ENCODE measurements around the gene SPSB1. TPM values are rescaled to one million over a fixed set of nuclear protein-coding genes. Genes with fewer than 3 reads are reported as not detected.

Gene SPSB1
- polyA plus RNA-seq, 2 donors: 14.4 to 20.9 TPM

DNA sequence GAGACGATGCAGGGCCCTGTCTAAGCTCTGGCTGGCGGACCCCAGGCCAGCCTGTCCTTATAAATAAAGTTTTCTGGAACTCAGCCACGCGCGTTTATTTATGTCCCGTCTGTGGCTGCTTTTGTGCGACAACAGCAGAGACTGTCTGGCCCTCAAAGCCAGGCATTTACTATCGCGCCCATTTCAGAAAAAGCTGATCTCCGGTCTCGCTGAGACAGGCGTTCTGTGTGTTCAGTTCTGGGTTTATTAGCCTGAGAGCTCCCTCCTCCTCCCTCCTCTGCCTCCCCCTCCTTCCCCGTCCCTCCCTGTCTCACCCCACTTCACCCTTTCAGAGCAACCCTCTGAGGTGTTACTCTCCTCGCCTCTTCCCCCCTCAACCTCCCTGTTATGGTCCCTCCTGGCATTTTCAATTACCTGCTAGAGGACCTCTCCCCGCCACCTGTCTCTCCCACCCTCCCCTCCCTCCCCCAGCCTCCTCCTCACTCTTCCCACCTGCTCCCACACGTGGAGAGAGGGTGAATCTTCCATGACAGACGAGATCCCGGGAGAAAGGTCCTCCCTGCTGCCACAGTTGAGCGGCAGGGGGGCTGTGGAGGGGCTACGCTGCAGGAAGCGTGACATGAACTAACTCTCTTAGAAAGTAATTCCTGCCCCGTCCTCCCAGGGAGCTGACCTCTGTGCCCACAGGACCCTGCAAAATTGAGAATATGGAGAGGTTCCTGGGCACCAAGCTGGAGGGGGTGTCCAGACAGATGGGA lies 59.9 kb downstream of the SPSB1 start:
- Histone ChIP-seq H3K9me3 (ENCODE audit: control insufficient read depth in 2 of 2, insufficient read depth in 1 of 2, low read depth in 1 of 2, low read length in 1 of 2) (no peaks in the 10 kb centered on the region), H3K4me1 (ENCODE audit: control insufficient read depth in 2 of 2, insufficient read depth in 2 of 2, low read length in 1 of 2) (peaks cover 10 to 20% of the 10 kb centered on the region in 2 donors), H3K36me3 (ENCODE audit: control insufficient read depth in 2 of 2, insufficient read depth in 2 of 2, low read length in 1 of 2) (peaks cover 5 to 23% of the 10 kb centered on the region in 2 donors), H3K27ac (ENCODE audit: low read depth in 2 of 2, low read length in 1 of 2) (no peak overlapping the region), H3K4me3 (ENCODE audit: low read depth in 1 of 2, low read length in 2 of 2) (no peak overlapping the region), H3K27me3 (ENCODE audit: control insufficient read depth in 1 of 2, insufficient read depth in 2 of 2, low read length in 2 of 2) (no peaks in the 10 kb centered on the region)
- WGBS, 2 donors: 71 to 74% methylated on average over 22 of the region's 22 CpGs

DNA sequence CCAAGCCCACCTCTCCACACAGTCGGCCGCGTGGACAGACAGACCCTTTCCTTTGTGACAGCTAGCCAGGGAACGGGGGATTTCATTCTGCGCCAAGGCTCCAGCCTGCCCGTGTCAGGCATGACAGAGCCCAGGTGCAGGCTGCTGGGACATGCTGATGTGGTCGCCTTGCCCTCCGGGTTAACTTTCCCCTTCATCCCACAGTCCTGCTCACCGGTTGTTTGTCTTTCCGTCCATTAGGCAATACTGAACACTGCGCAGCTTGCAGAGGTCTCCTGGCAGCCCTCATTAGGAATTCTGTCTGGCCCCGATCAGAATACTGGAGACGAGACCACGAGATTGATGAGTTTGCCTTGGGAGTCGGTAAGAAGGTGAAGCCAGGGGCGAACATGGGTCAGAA lies 62.8 kb downstream of the SPSB1 start:
- WGBS, 2 donors: 84 to 88% methylated on average over 16 of the region's 16 CpGs

DNA sequence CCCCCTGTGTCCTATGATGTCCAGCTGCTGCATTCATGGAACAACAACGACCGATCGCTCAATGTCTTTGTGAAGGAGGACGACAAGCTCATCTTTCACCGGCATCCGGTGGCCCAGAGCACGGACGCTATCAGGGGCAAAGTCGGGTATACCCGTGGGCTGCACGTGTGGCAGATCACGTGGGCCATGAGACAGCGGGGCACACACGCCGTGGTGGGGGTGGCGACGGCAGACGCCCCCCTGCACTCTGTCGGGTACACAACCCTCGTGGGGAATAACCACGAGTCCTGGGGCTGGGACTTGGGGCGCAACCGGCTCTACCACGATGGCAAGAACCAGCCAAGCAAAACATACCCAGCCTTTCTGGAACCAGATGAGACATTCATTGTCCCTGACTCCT lies 63.3 kb downstream of the SPSB1 start:
- H3K9me3 ChIP-seq (ENCODE audit: control insufficient read depth in 2 of 2, insufficient read depth in 1 of 2, low read depth in 1 of 2, low read length in 1 of 2): no peaks in the 10 kb centered on the region
- 88 to 92% methylated on average over 24 of the region's 24 CpGs for WGBS, 2 donors
- no peak overlapping the region for H3K27ac ChIP-seq (ENCODE audit: low read depth in 2 of 2, low read length in 1 of 2)
- H3K4me3 ChIP-seq (ENCODE audit: low read depth in 1 of 2, low read length in 2 of 2): no peak overlapping the region
- no peaks in the 10 kb centered on the region for H3K27me3 ChIP-seq (ENCODE audit: control insufficient read depth in 1 of 2, insufficient read depth in 2 of 2, low read length in 2 of 2)
- peaks cover 5 to 40% of the 10 kb centered on the region in 2 donors for H3K36me3 ChIP-seq (ENCODE audit: control insufficient read depth in 2 of 2, insufficient read depth in 2 of 2, low read length in 1 of 2)
- H3K4me1 ChIP-seq (ENCODE audit: control insufficient read depth in 2 of 2, insufficient read depth in 2 of 2, low read length in 1 of 2): peaks cover 5 to 12% of the 10 kb centered on the region in 2 donors

More for the DNA sequence above, 62.8 kb downstream of the SPSB1 start:
- Histone ChIP-seq H3K4me1 (ENCODE audit: control insufficient read depth in 2 of 2, insufficient read depth in 2 of 2, low read length in 1 of 2) (peaks cover 8 to 16% of the 10 kb centered on the region in 2 donors), H3K4me3 (ENCODE audit: low read depth in 1 of 2, low read length in 2 of 2) (no peak overlapping the region), H3K27me3 (ENCODE audit: control insufficient read depth in 1 of 2, insufficient read depth in 2 of 2, low read length in 2 of 2) (no peaks in the 10 kb centered on the region), H3K9me3 (ENCODE audit: control insufficient read depth in 2 of 2, insufficient read depth in 1 of 2, low read depth in 1 of 2, low read length in 1 of 2) (no peaks in the 10 kb centered on the region), H3K36me3 (ENCODE audit: control insufficient read depth in 2 of 2, insufficient read depth in 2 of 2, low read length in 1 of 2) (peaks cover 5 to 38% of the 10 kb centered on the region in 2 donors), H3K27ac (ENCODE audit: low read depth in 2 of 2, low read length in 1 of 2) (no peak overlapping the region)

DNA sequence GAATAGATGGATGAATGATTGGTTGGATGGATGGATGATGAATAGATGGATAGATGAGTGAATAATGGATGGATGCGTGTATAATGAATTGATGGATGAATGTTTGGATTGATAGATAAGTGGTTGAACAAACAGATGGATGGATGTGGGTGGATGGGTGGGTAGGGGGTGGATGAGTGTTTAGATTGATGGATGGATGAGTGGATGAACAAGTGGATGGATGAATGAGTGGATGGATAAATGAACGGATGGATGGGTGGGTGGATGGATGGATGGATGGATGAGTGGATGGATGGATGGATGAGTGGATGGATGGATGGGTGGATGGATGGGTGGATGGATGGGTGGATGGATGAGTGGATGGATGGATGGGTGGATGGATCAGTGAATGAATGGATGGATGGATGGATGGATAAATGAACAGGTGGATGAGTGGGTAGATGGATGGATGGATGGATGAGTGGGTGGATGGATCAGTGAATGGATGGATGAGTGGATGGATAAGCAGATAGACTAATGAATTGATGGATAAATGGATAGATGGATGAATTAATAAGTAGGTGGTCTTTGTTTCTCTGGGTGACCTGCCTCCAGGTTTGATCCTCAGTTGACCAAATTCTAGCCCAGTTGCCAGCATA lies 64.3 kb downstream of the SPSB1 start:
- Histone ChIP-seq H3K4me3 (ENCODE audit: low read depth in 1 of 2, low read length in 2 of 2) (no peak overlapping the region), H3K27me3 (ENCODE audit: control insufficient read depth in 1 of 2, insufficient read depth in 2 of 2, low read length in 2 of 2) (no peaks in the 10 kb centered on the region), H3K36me3 (ENCODE audit: control insufficient read depth in 2 of 2, insufficient read depth in 2 of 2, low read length in 1 of 2) (peaks cover 5 to 45% of the 10 kb centered on the region in 2 donors), H3K27ac (ENCODE audit: low read depth in 2 of 2, low read length in 1 of 2) (no peak overlapping the region), H3K9me3 (ENCODE audit: control insufficient read depth in 2 of 2, insufficient read depth in 1 of 2, low read depth in 1 of 2, low read length in 1 of 2) (no peaks in the 10 kb centered on the region), H3K4me1 (ENCODE audit: control insufficient read depth in 2 of 2, insufficient read depth in 2 of 2, low read length in 1 of 2) (peaks cover 5 to 6% of the 10 kb centered on the region in 2 donors)
- WGBS, 2 donors: 94 to 95% methylated on average over 2 of the region's 2 CpGs

DNA sequence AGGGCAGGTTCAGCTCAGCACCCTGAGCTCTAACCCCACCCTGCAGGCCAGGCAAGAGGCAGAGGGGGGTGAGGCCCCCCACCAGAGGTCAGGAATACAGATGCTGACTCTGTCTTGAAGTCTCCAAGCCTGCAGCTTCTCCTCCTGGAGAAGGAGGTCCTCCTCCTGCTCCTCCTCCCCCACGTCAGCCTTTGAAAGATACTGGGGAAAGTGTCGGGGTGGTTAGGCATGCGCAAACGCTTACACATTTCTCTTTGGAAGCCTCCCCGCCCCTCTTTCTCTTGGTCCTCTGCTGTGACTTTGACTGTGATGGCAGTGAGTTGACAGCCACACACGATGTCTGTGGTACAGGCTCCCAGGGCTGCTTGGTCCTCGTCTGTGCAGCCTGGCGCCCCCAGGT lies 65.3 kb downstream of the SPSB1 start:
- Histone ChIP-seq H3K27ac (ENCODE audit: low read depth in 2 of 2, low read length in 1 of 2) (no peak overlapping the region), H3K36me3 (ENCODE audit: control insufficient read depth in 2 of 2, insufficient read depth in 2 of 2, low read length in 1 of 2) (peaks cover 5 to 45% of the 10 kb centered on the region in 2 donors), H3K4me1 (ENCODE audit: control insufficient read depth in 2 of 2, insufficient read depth in 2 of 2, low read length in 1 of 2) (peaks cover 0 to 8% of the 10 kb centered on the region in 2 donors), H3K9me3 (ENCODE audit: control insufficient read depth in 2 of 2, insufficient read depth in 1 of 2, low read depth in 1 of 2, low read length in 1 of 2) (no peaks in the 10 kb centered on the region), H3K4me3 (ENCODE audit: low read depth in 1 of 2, low read length in 2 of 2) (no peak overlapping the region), H3K27me3 (ENCODE audit: control insufficient read depth in 1 of 2, insufficient read depth in 2 of 2, low read length in 2 of 2) (no peaks in the 10 kb centered on the region)
- WGBS, 2 donors: 89 to 90% methylated on average over 8 of the region's 8 CpGs

DNA sequence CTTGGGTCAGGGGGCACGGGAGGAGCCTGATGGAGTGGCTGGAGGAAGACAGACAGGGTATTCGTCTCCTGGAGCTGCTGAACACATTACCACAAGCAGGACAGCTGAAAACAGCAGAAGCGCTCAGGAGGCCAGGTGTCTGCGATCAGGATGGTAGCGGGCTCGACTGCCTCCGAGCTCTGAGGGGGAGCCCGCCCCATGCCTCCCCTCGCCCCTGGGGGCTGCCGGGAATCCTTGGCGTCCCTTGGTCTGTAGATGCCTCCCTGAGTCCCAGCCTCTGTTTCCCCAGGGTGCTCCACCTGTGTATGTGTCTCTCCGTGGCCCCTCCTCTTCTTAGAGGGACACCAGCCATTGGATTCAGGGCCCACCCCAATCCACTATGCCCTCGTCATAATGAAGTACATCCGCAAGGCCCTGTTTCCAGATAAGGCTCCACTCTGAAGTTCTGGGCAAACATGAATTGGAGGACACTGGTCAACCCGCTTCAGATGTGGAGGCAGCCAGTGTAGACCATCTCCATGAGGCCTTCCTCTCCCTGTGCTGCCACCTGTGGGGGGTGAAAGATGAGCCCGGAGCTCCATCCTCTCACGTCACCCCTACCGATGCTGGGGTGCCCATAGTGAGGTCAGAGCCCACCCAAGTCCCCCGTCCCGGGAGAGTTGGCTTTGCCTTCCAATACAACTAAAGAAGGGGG lies 67.8 kb downstream of the SPSB1 start:
- no peaks in the 10 kb centered on the region for H3K27me3 ChIP-seq (ENCODE audit: control insufficient read depth in 1 of 2, insufficient read depth in 2 of 2, low read length in 2 of 2)
- H3K4me1 ChIP-seq (ENCODE audit: control insufficient read depth in 2 of 2, insufficient read depth in 2 of 2, low read length in 1 of 2): peaks cover 0 to 13% of the 10 kb centered on the region in 2 donors
- H3K4me3 ChIP-seq (ENCODE audit: low read depth in 1 of 2, low read length in 2 of 2): no peak overlapping the region
- no peak overlapping the region for H3K27ac ChIP-seq (ENCODE audit: low read depth in 2 of 2, low read length in 1 of 2)
- no peaks in the 10 kb centered on the region for H3K9me3 ChIP-seq (ENCODE audit: control insufficient read depth in 2 of 2, insufficient read depth in 1 of 2, low read depth in 1 of 2, low read length in 1 of 2)
- peaks cover 5 to 37% of the 10 kb centered on the region in 2 donors for H3K36me3 ChIP-seq (ENCODE audit: control insufficient read depth in 2 of 2, insufficient read depth in 2 of 2, low read length in 1 of 2)
- 88 to 92% methylated on average over 20 of the region's 20 CpGs for WGBS, 2 donors

DNA sequence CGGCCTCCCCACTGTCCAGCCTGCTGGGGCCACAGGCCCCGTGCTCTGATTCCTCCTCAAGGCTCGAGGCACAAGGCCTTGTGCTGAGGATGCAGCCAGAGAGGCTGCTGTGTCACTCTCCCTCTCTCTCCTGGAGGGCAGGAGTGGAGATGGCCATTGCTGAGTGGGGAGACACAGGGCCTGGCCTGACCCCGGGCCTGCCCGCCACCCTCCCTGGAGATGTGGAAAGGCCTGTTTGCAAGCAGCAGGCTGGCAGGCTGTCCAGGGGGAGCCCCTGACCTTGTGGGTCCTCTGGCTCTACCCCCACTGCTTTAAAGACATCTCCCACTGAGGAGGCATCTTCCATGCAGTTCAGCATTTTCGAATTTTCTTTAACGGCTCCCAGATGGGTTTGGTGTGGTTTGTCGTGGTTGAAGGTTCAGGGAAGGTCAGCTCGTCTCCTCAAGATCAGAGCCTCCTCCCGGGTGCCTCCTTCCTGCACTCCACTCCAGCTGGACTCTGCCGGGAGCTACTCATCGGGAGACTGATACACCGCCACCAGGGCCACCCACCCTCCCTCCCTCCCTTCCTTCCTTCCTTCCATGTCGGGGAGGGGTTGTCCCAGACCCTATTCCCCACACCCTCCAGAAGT lies 69.1 kb downstream of the SPSB1 start:
- 67 to 68% methylated on average over 14 of the region's 14 CpGs for WGBS, 2 donors
- Histone ChIP-seq H3K27ac (ENCODE audit: low read depth in 2 of 2, low read length in 1 of 2) (peak overlapping the region in 1 of 2 donors; percentile 3), H3K36me3 (ENCODE audit: control insufficient read depth in 2 of 2, insufficient read depth in 2 of 2, low read length in 1 of 2) (peaks cover 0 to 27% of the 10 kb centered on the region in 2 donors)

DNA sequence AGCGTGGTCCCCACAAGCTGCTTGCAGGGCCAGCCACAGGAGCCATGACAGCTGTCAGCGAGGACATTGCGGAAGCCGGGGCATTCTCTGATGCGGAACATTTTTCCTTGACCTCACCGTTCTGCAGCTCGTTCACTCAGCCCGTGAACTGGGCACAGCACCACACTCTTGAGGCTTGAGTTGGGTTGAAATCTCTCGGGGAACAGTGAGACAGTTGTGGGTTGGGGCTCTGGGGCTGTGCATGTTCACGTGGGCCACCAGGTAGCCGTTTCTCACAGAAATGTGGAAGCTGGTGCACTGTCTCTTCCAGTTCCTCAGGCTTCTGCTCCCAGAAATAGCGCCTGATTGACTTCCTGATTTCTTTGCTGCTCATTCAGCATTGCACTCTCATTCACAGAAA lies 69.8 kb downstream of the SPSB1 start:
- Histone ChIP-seq H3K9me3 (ENCODE audit: control insufficient read depth in 2 of 2, insufficient read depth in 1 of 2, low read depth in 1 of 2, low read length in 1 of 2) (no peaks in the 10 kb centered on the region), H3K36me3 (ENCODE audit: control insufficient read depth in 2 of 2, insufficient read depth in 2 of 2, low read length in 1 of 2) (peaks cover 0 to 28% of the 10 kb centered on the region in 2 donors), H3K27me3 (ENCODE audit: control insufficient read depth in 1 of 2, insufficient read depth in 2 of 2, low read length in 2 of 2) (no peaks in the 10 kb centered on the region), H3K4me1 (ENCODE audit: control insufficient read depth in 2 of 2, insufficient read depth in 2 of 2, low read length in 1 of 2) (peaks cover 0 to 11% of the 10 kb centered on the region in 2 donors), H3K27ac (ENCODE audit: low read depth in 2 of 2, low read length in 1 of 2) (peak overlapping the region in 1 of 2 donors; percentile 1), H3K4me3 (ENCODE audit: low read depth in 1 of 2, low read length in 2 of 2) (no peak overlapping the region)
- WGBS, 2 donors: 81 to 83% methylated on average over 12 of the region's 12 CpGs

More for the DNA sequence above, 69.1 kb downstream of the SPSB1 start:
- H3K27me3 ChIP-seq (ENCODE audit: control insufficient read depth in 1 of 2, insufficient read depth in 2 of 2, low read length in 2 of 2): no peaks in the 10 kb centered on the region
- no peak overlapping the region for H3K4me3 ChIP-seq (ENCODE audit: low read depth in 1 of 2, low read length in 2 of 2)
- H3K4me1 ChIP-seq (ENCODE audit: control insufficient read depth in 2 of 2, insufficient read depth in 2 of 2, low read length in 1 of 2): peaks cover 0 to 13% of the 10 kb centered on the region in 2 donors
- H3K9me3 ChIP-seq (ENCODE audit: control insufficient read depth in 2 of 2, insufficient read depth in 1 of 2, low read depth in 1 of 2, low read length in 1 of 2): no peaks in the 10 kb centered on the region

DNA sequence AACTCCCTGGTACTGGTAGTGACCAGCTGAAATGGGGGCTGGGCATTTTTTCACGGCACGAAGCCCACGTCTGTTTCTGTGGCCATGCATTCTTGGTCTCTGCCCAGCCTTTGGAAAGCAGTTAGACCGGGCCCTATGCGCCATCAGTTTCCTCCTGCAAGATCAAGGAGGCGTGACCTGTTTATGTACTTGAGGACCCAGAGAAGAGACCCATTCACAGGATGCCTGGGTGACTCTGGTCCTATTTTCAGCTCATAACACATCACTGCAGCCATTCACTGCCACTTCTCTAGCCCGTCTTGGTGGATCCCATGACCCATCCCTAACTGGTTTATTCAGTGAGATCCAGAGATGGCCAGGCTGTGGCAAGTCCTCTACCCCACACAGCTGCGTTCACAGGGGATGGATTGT lies 70.4 kb downstream of the SPSB1 start:
- no peak overlapping the region for H3K4me3 ChIP-seq (ENCODE audit: low read depth in 1 of 2, low read length in 2 of 2)
- 76 to 77% methylated on average over 8 of the region's 8 CpGs for WGBS, 2 donors
- H3K4me1 ChIP-seq (ENCODE audit: control insufficient read depth in 2 of 2, insufficient read depth in 2 of 2, low read length in 1 of 2): peaks cover 0 to 10% of the 10 kb centered on the region in 2 donors
- H3K36me3 ChIP-seq (ENCODE audit: control insufficient read depth in 2 of 2, insufficient read depth in 2 of 2, low read length in 1 of 2): peaks cover 5 to 26% of the 10 kb centered on the region in 2 donors
- no peaks in the 10 kb centered on the region for H3K27me3 ChIP-seq (ENCODE audit: control insufficient read depth in 1 of 2, insufficient read depth in 2 of 2, low read length in 2 of 2)
- no peak overlapping the region for H3K27ac ChIP-seq (ENCODE audit: low read depth in 2 of 2, low read length in 1 of 2)
- no peaks in the 10 kb centered on the region for H3K9me3 ChIP-seq (ENCODE audit: control insufficient read depth in 2 of 2, insufficient read depth in 1 of 2, low read depth in 1 of 2, low read length in 1 of 2)

Measured in esophagus (tissue), 2 donors.